ENCODE results near the gene PALM3. TPM values are rescaled to one million over a fixed set of nuclear protein-coding genes. Genes with fewer than 3 reads are reported as not detected.
A peak's percentile ranks its signal among the peaks of the same experiment; 100 is the strongest.

PALM3 gene
- total RNA-seq, 1 donor from 2014 or later = 5.7 TPM

- peaks cover 24% of the 10 kb centered on the region for H3K36me3 Mint-ChIP-seq (ENCODE audit: low read depth)
- no peak for DNase-seq (ENCODE audit: low read depth, low spot score)
- H3K4me3 Mint-ChIP-seq = peak overlapping the region; percentile 98
- peaks cover 14% of the 10 kb centered on the region for H3K4me1 Mint-ChIP-seq
- H3K9me3 Mint-ChIP-seq = peaks cover 8% of the 10 kb centered on the region
- H3K27ac Mint-ChIP-seq (ENCODE audit: unreplicated experiment) = no peak overlapping the region
- H3K27me3 Mint-ChIP-seq (ENCODE audit: low read depth) = peaks cover 3% of the 10 kb centered on the region
- TF ChIP-seq CTCF (conservative IDR thresholded peaks at IDR 0.05) = no peak
Measured at GRCh38 chr19:14091813-14092462, 30.1 kb upstream of the PALM3 start.

- H3K9me3 Mint-ChIP-seq = peaks cover 8% of the 10 kb centered on the region
- H3K36me3 Mint-ChIP-seq (ENCODE audit: low read depth) = peaks cover 20% of the 10 kb centered on the region
- H3K4me1 Mint-ChIP-seq = peaks cover 14% of the 10 kb centered on the region
- H3K27me3 Mint-ChIP-seq (ENCODE audit: low read depth) = peaks cover 3% of the 10 kb centered on the region
- H3K4me3 Mint-ChIP-seq = peak overlapping the region; percentile 98
- peak overlapping the region; percentile 86 for H3K27ac Mint-ChIP-seq (ENCODE audit: unreplicated experiment)
- peak; percentile 44 for TF ChIP-seq CTCF (conservative IDR thresholded peaks at IDR 0.05)
- DNase-seq (ENCODE audit: low read depth, low spot score) = peak; percentile 44
Measured at GRCh38 chr19:14091081-14091812, 29.4 kb upstream of the PALM3 start.

GRCh38 chr19:14090509-14091080, 28.7 kb upstream of the PALM3 start, which contains the start of gene SAMD1:
SAMD1 (minus strand) TSS chr19:14090751.
- H3K27me3 Mint-ChIP-seq (ENCODE audit: low read depth) = peaks cover 3% of the 10 kb centered on the region
- peaks cover 8% of the 10 kb centered on the region for H3K9me3 Mint-ChIP-seq
- H3K4me3 Mint-ChIP-seq = peak within 1 kb of the TSS; percentile 98
- peaks cover 20% of the 10 kb centered on the region for H3K36me3 Mint-ChIP-seq (ENCODE audit: low read depth)
- peak; percentile 58 for DNase-seq (ENCODE audit: low read depth, low spot score)
- H3K4me1 Mint-ChIP-seq = peaks cover 14% of the 10 kb centered on the region
- peak within 1 kb of the TSS; percentile 86 for H3K27ac Mint-ChIP-seq (ENCODE audit: unreplicated experiment)
- TF ChIP-seq CTCF (conservative IDR thresholded peaks at IDR 0.05) = no peak

- TF ChIP-seq CTCF (conservative IDR thresholded peaks at IDR 0.05) = no peak
- H3K4me1 Mint-ChIP-seq = peaks cover 14% of the 10 kb centered on the region
- peaks cover 8% of the 10 kb centered on the region for H3K9me3 Mint-ChIP-seq
- no peak overlapping the region for H3K27ac Mint-ChIP-seq (ENCODE audit: unreplicated experiment)
- H3K36me3 Mint-ChIP-seq (ENCODE audit: low read depth) = peaks cover 20% of the 10 kb centered on the region
- peak; percentile 51 for DNase-seq (ENCODE audit: low read depth, low spot score)
- H3K4me3 Mint-ChIP-seq = peak overlapping the region; percentile 89
- peaks cover 3% of the 10 kb centered on the region for H3K27me3 Mint-ChIP-seq (ENCODE audit: low read depth)
Measured at GRCh38 chr19:14089662-14090508, 28.0 kb upstream of the PALM3 start.

- peak; percentile 43 for TF ChIP-seq CTCF (conservative IDR thresholded peaks at IDR 0.05)
- H3K9me3 Mint-ChIP-seq = peaks cover 6% of the 10 kb centered on the region
- H3K36me3 Mint-ChIP-seq (ENCODE audit: low read depth) = peaks cover 15% of the 10 kb centered on the region
- peaks cover 14% of the 10 kb centered on the region for H3K4me1 Mint-ChIP-seq
- H3K27me3 Mint-ChIP-seq (ENCODE audit: low read depth) = peaks cover 3% of the 10 kb centered on the region
- no peak overlapping the region for H3K27ac Mint-ChIP-seq (ENCODE audit: unreplicated experiment)
- peak overlapping the region; percentile 89 for H3K4me3 Mint-ChIP-seq
- DNase-seq (ENCODE audit: low read depth, low spot score) = no peak
Measured at GRCh38 chr19:14089412-14089661, 27.5 kb upstream of the PALM3 start.
